ENCODE results near the gene EPHX1.
A peak's percentile ranks its signal among the peaks of the same experiment; 100 is the strongest.
"Not testable (repeated sequence)": the region's sequence is repeated elsewhere in the genome, so short reads cannot be mapped to it uniquely, and the experiment has no call there.

EPHX1 gene

GRCh38 chr1:225881081-225881958 lies 71.4 kb downstream of the EPHX1 start:
- H3K27me3 ChIP-seq (ENCODE audit: insufficient read depth, low read length) = no peaks in the 10 kb centered on the region
- no peaks in the 10 kb centered on the region for H3K9me3 ChIP-seq (ENCODE audit: low read length)
- H2AFZ ChIP-seq (ENCODE audit: low read depth, low read length) = peak overlapping the region; percentile 98
- H3K4me3 ChIP-seq (ENCODE audit: low read length) = peak overlapping the region; percentile 75
- peaks cover 4% of the 10 kb centered on the region for H3K36me3 ChIP-seq (ENCODE audit: insufficient read depth, low read length)
- peaks cover 3% of the 10 kb centered on the region for H3K4me1 ChIP-seq (ENCODE audit: insufficient read depth, low read length)

- H3K4me1 ChIP-seq (ENCODE audit: insufficient read depth, low read length) = peaks cover 5% of the 10 kb centered on the region
Measured at GRCh38 chr1:225881959-225882693, 72.2 kb downstream of the EPHX1 start, which contains the start of gene TMEM63A. TSS of gene TMEM63A (minus strand) at chr1:225882380. CDS start at chr1:225877580, 4,800 bp downstream.

GRCh38 chr1:225882694-225883615 lies 73.0 kb downstream of the EPHX1 start:
- Histone ChIP-seq H2AFZ (ENCODE audit: low read depth, low read length) (peak overlapping the region; percentile 98), H3K36me3 (ENCODE audit: insufficient read depth, low read length) (no peaks in the 10 kb centered on the region), H3K4me1 (ENCODE audit: insufficient read depth, low read length) (peaks cover 6% of the 10 kb centered on the region), H3K9me3 (ENCODE audit: low read length) (no peaks in the 10 kb centered on the region), H3K27me3 (ENCODE audit: insufficient read depth, low read length) (no peaks in the 10 kb centered on the region), H3K4me3 (ENCODE audit: low read length) (peak overlapping the region; percentile 75)

More at GRCh38 chr1:225881959-225882693, 72.2 kb downstream of the EPHX1 start, which contains the start of gene TMEM63A:
- Histone ChIP-seq H3K9me3 (ENCODE audit: low read length) (no peaks in the 10 kb centered on the region), H3K27me3 (ENCODE audit: insufficient read depth, low read length) (no peaks in the 10 kb centered on the region), H3K4me3 (ENCODE audit: low read length) (peak within 1 kb of the TSS; percentile 75), H3K36me3 (ENCODE audit: insufficient read depth, low read length) (peaks cover 3% of the 10 kb centered on the region), H2AFZ (ENCODE audit: low read depth, low read length) (peak within 1 kb of the TSS; percentile 98)

- Histone ChIP-seq H2AFZ (ENCODE audit: low read depth, low read length) (no peak overlapping the region), H3K36me3 (ENCODE audit: insufficient read depth, low read length) (no peaks in the 10 kb centered on the region), H3K4me3 (ENCODE audit: low read length) (no peak overlapping the region), H3K27me3 (ENCODE audit: insufficient read depth, low read length) (peaks cover 3% of the 10 kb centered on the region), H3K4me1 (ENCODE audit: insufficient read depth, low read length) (peaks cover 9% of the 10 kb centered on the region), H3K9me3 (ENCODE audit: low read length) (no peaks in the 10 kb centered on the region)
Measured at GRCh38 chr1:225883616-225884265, 73.8 kb downstream of the EPHX1 start.

- no peaks in the 10 kb centered on the region for H3K36me3 ChIP-seq (ENCODE audit: insufficient read depth, low read length)
- H3K9me3 ChIP-seq (ENCODE audit: low read length) = no peaks in the 10 kb centered on the region
- H2AFZ ChIP-seq (ENCODE audit: low read depth, low read length) = no peak overlapping the region
- peaks cover 11% of the 10 kb centered on the region for H3K4me1 ChIP-seq (ENCODE audit: insufficient read depth, low read length)
- peaks cover 6% of the 10 kb centered on the region for H3K27me3 ChIP-seq (ENCODE audit: insufficient read depth, low read length)
- no peak overlapping the region for H3K4me3 ChIP-seq (ENCODE audit: low read length)
Measured at GRCh38 chr1:225885336-225885735, 75.4 kb downstream of the EPHX1 start.

GRCh38 chr1:225886159-225887029 lies 76.5 kb downstream of the EPHX1 start:
- H3K9me3 ChIP-seq (ENCODE audit: low read length) = no peaks in the 10 kb centered on the region
- H3K27me3 ChIP-seq (ENCODE audit: insufficient read depth, low read length) = peaks cover 6% of the 10 kb centered on the region
- no peaks in the 10 kb centered on the region for H3K36me3 ChIP-seq (ENCODE audit: insufficient read depth, low read length)
- H2AFZ ChIP-seq (ENCODE audit: low read depth, low read length) = no peak overlapping the region
- no peak overlapping the region for H3K4me3 ChIP-seq (ENCODE audit: low read length)
- peaks cover 9% of the 10 kb centered on the region for H3K4me1 ChIP-seq (ENCODE audit: insufficient read depth, low read length)

- peaks cover 8% of the 10 kb centered on the region for H3K4me1 ChIP-seq (ENCODE audit: insufficient read depth, low read length)
- H3K9me3 ChIP-seq (ENCODE audit: low read length) = no peaks in the 10 kb centered on the region
- H3K36me3 ChIP-seq (ENCODE audit: insufficient read depth, low read length) = no peaks in the 10 kb centered on the region
- H3K27me3 ChIP-seq (ENCODE audit: insufficient read depth, low read length) = peaks cover 6% of the 10 kb centered on the region
- H3K4me3 ChIP-seq (ENCODE audit: low read length) = no peak overlapping the region
- no peak overlapping the region for H2AFZ ChIP-seq (ENCODE audit: low read depth, low read length)
Measured at GRCh38 chr1:225887030-225887314, 77.0 kb downstream of the EPHX1 start.

GRCh38 chr1:225887554-225888288 lies 77.8 kb downstream of the EPHX1 start:
- H3K4me1 ChIP-seq (ENCODE audit: insufficient read depth, low read length); H3K36me3 ChIP-seq (ENCODE audit: insufficient read depth, low read length); H3K27me3 ChIP-seq (ENCODE audit: insufficient read depth, low read length); H3K4me3 ChIP-seq (ENCODE audit: low read length); H3K9me3 ChIP-seq (ENCODE audit: low read length); H2AFZ ChIP-seq (ENCODE audit: low read depth, low read length): not testable (repeated sequence)

- Histone ChIP-seq H3K9me3 (ENCODE audit: low read length) (no peaks in the 10 kb centered on the region), H2AFZ (ENCODE audit: low read depth, low read length) (peak overlapping the region; percentile 40), H3K4me1 (ENCODE audit: insufficient read depth, low read length) (peaks cover 8% of the 10 kb centered on the region), H3K36me3 (ENCODE audit: insufficient read depth, low read length) (no peaks in the 10 kb centered on the region), H3K27me3 (ENCODE audit: insufficient read depth, low read length) (peaks cover 6% of the 10 kb centered on the region), H3K4me3 (ENCODE audit: low read length) (no peak overlapping the region)
Measured at GRCh38 chr1:225888289-225888897, 78.5 kb downstream of the EPHX1 start.

GRCh38 chr1:225888898-225889601 lies 79.1 kb downstream of the EPHX1 start, which contains the start of gene LEFTY1:
TSS of gene LEFTY1 (minus strand) at chr1:225889146. CDS start at chr1:225889066, 80 bp downstream.
- peaks cover 6% of the 10 kb centered on the region for H3K27me3 ChIP-seq (ENCODE audit: insufficient read depth, low read length)
- no peaks in the 10 kb centered on the region for H3K9me3 ChIP-seq (ENCODE audit: low read length)
- H2AFZ ChIP-seq (ENCODE audit: low read depth, low read length) = peak within 1 kb of the TSS; percentile 40
- no peaks in the 10 kb centered on the region for H3K36me3 ChIP-seq (ENCODE audit: insufficient read depth, low read length)
- no peak within 1 kb of the TSS for H3K4me3 ChIP-seq (ENCODE audit: low read length)
- H3K4me1 ChIP-seq (ENCODE audit: insufficient read depth, low read length) = peaks cover 8% of the 10 kb centered on the region

All from neuron (in vitro differentiated cells).